ENCODE data around the gene ZFYVE28. TPM values are rescaled to one million over a fixed set of nuclear protein-coding genes. Genes with fewer than 3 reads are reported as not detected.

The ZFYVE28 gene
- total and polyA plus RNA-seq, 2 of the 8 experiments (the other 6 are each of a cell fraction or from before 2014, with no cell fraction given), result 1.7 to 4.9 TPM

DNA sequence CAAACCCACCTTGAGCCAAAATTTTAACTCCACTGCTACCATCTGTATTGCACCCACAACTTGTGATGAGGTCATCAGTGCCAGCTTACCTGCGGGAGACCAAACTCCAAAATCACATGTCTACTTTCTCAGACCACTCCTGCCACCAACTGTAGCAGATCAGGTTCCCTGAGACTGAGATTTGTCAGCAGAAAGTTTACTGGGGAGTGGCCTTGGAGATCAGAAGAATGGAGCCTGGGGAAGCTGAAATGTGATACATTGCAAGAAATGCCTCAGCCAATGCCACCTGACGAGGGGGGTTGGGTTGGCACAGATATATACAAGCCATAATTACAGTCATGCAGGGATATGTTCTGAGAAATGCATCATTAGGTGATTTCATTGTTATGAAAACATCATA lies 195.6 kb downstream of the ZFYVE28 start (continued):
- TF ChIP-seq, protein P1, sequence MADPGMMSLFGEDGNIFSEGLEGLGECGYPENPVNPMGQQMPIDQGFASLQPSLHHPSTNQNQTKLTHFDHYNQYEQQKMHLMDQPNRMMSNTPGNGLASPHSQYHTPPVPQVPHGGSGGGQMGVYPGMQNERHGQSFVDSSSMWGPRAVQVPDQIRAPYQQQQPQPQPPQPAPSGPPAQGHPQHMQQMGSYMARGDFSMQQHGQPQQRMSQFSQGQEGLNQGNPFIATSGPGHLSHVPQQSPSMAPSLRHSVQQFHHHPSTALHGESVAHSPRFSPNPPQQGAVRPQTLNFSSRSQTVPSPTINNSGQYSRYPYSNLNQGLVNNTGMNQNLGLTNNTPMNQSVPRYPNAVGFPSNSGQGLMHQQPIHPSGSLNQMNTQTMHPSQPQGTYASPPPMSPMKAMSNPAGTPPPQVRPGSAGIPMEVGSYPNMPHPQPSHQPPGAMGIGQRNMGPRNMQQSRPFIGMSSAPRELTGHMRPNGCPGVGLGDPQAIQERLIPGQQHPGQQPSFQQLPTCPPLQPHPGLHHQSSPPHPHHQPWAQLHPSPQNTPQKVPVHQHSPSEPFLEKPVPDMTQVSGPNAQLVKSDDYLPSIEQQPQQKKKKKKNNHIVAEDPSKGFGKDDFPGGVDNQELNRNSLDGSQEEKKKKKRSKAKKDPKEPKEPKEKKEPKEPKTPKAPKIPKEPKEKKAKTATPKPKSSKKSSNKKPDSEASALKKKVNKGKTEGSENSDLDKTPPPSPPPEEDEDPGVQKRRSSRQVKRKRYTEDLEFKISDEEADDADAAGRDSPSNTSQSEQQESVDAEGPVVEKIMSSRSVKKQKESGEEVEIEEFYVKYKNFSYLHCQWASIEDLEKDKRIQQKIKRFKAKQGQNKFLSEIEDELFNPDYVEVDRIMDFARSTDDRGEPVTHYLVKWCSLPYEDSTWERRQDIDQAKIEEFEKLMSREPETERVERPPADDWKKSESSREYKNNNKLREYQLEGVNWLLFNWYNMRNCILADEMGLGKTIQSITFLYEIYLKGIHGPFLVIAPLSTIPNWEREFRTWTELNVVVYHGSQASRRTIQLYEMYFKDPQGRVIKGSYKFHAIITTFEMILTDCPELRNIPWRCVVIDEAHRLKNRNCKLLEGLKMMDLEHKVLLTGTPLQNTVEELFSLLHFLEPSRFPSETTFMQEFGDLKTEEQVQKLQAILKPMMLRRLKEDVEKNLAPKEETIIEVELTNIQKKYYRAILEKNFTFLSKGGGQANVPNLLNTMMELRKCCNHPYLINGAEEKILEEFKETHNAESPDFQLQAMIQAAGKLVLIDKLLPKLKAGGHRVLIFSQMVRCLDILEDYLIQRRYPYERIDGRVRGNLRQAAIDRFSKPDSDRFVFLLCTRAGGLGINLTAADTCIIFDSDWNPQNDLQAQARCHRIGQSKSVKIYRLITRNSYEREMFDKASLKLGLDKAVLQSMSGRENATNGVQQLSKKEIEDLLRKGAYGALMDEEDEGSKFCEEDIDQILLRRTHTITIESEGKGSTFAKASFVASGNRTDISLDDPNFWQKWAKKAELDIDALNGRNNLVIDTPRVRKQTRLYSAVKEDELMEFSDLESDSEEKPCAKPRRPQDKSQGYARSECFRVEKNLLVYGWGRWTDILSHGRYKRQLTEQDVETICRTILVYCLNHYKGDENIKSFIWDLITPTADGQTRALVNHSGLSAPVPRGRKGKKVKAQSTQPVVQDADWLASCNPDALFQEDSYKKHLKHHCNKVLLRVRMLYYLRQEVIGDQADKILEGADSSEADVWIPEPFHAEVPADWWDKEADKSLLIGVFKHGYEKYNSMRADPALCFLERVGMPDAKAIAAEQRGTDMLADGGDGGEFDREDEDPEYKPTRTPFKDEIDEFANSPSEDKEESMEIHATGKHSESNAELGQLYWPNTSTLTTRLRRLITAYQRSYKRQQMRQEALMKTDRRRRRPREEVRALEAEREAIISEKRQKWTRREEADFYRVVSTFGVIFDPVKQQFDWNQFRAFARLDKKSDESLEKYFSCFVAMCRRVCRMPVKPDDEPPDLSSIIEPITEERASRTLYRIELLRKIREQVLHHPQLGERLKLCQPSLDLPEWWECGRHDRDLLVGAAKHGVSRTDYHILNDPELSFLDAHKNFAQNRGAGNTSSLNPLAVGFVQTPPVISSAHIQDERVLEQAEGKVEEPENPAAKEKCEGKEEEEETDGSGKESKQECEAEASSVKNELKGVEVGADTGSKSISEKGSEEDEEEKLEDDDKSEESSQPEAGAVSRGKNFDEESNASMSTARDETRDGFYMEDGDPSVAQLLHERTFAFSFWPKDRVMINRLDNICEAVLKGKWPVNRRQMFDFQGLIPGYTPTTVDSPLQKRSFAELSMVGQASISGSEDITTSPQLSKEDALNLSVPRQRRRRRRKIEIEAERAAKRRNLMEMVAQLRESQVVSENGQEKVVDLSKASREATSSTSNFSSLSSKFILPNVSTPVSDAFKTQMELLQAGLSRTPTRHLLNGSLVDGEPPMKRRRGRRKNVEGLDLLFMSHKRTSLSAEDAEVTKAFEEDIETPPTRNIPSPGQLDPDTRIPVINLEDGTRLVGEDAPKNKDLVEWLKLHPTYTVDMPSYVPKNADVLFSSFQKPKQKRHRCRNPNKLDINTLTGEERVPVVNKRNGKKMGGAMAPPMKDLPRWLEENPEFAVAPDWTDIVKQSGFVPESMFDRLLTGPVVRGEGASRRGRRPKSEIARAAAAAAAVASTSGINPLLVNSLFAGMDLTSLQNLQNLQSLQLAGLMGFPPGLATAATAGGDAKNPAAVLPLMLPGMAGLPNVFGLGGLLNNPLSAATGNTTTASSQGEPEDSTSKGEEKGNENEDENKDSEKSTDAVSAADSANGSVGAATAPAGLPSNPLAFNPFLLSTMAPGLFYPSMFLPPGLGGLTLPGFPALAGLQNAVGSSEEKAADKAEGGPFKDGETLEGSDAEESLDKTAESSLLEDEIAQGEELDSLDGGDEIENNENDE (IDR thresholded peaks at IDR 0.05; ENCODE audit: insufficient replicate concordance, low read length), result no peak
- TF ChIP-seq, protein P2, sequence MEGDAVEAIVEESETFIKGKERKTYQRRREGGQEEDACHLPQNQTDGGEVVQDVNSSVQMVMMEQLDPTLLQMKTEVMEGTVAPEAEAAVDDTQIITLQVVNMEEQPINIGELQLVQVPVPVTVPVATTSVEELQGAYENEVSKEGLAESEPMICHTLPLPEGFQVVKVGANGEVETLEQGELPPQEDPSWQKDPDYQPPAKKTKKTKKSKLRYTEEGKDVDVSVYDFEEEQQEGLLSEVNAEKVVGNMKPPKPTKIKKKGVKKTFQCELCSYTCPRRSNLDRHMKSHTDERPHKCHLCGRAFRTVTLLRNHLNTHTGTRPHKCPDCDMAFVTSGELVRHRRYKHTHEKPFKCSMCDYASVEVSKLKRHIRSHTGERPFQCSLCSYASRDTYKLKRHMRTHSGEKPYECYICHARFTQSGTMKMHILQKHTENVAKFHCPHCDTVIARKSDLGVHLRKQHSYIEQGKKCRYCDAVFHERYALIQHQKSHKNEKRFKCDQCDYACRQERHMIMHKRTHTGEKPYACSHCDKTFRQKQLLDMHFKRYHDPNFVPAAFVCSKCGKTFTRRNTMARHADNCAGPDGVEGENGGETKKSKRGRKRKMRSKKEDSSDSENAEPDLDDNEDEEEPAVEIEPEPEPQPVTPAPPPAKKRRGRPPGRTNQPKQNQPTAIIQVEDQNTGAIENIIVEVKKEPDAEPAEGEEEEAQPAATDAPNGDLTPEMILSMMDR (IDR thresholded peaks at IDR 0.05; ENCODE audit: control extremely low read depth in 1 of 3, insufficient read depth in 1 of 3, low read depth in 1 of 3, low read length in 3 of 3), result no peak
- TF ChIP-seq SP1 (IDR thresholded peaks at IDR 0.05; ENCODE audit: low read depth, low read length) (no peak), EGR1 (IDR thresholded peaks at IDR 0.05; ENCODE audit: borderline replicate concordance, low read depth, low read length) (no peak), POLR2AphosphoS5 (IDR thresholded peaks at IDR 0.05; ENCODE audit: low read depth, low read length) (no peak)

Data from H1 (cell line).